ENCODE results near the gene TRIM33.
"Not testable (repeated sequence)": the region's sequence is repeated elsewhere in the genome, so short reads cannot be mapped to it uniquely, and the experiment has no call there.

- TF ChIP-seq CTCF, EZH2 (IDR thresholded peaks at IDR 0.05): not testable (repeated sequence)
Measured at GRCh38 chr1:114418948-114419347, 92.1 kb downstream of the TRIM33 start.

All from neural progenitor cell (in vitro differentiated cells).